Right forelimb (tissue), 1 donor: ENCODE results near the gene DPYD.

Source experiments
- DNase-seq: peaks from one replicate; pipeline ENCODE4 v3.0.0-alpha.2; 2018

The DPYD gene

GRCh38 chr1:97414682-97415312 lies 506.0 kb downstream of the DPYD start:
- DNase-seq: no peak

- DNase-seq: no peak
Observed at GRCh38 chr1:97412737-97413136, 508.1 kb downstream of the DPYD start.

- no peak for DNase-seq
Observed at GRCh38 chr1:97412166-97412565, 508.7 kb downstream of the DPYD start.

DNA sequence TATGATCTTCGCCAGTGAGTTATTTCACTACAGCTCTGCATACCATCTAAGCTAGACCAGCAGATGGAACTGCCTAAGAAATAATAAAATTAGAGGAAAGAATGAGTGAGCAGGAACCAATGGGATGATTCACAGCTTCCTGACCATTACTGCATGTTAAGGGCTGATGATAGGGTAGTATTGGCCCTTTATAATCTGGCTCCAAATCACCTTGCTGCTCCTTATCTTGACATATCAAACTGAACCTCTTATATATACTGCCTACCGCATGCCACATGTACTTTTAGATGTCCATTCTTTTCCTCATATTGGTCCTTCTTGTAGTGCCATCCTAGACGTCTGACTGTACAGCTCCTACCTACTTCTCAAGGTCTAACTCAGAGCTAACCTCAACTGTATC lies 524.4 kb downstream of the DPYD start:
- no peak for DNase-seq

- DNase-seq: no peak
Observed at GRCh38 chr1:97392701-97393100, 528.1 kb downstream of the DPYD start.

- no peak for DNase-seq
Observed at GRCh38 chr1:97385536-97386277, 535.1 kb downstream of the DPYD start.

GRCh38 chr1:97384294-97384968 lies 536.4 kb downstream of the DPYD start:
- DNase-seq: no peak

DNA sequence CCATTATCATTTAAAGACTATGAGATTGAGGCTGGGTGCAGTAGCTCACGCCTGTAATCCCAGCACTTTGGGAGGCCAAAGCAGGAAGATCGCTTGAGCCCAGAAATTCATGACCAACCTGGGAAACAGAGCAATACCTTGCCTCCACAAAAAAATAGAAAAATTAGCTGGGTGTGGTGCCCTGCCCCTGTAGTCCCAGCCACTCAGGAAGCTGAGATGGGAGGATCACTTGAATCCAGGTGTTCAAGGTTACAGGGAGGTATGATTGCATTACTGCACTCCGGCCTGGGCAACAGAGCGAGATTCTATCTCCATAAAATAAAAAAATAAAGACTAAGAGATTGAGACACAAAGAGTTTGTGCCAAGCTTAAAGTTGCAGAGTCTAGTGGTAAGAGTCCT lies 537.0 kb downstream of the DPYD start:
- DNase-seq: no peak

- no peak for DNase-seq
Observed at GRCh38 chr1:97382206-97382605, 538.6 kb downstream of the DPYD start.

- DNase-seq: no peak
Observed at GRCh38 chr1:97379387-97380075, 541.3 kb downstream of the DPYD start.

DNA sequence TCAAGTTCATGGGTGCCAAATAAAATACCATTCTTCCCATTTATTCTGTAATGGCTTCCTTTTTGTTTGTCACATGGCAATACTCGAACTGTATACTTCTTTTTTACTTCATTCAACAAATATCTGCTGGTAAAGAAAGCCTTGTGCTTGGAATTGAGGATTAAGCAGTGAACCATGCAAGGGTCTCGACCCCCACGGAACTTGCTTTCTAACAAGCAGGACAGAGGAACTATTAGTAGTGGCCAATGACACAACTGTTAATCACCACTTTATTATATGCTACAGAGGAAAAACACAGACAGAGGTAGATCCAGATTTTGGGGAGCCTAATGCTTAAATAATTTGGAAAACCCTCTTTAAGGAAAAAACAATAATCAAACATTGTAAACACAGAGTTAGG lies 542.2 kb downstream of the DPYD start:
- DNase-seq: no peak

DNA sequence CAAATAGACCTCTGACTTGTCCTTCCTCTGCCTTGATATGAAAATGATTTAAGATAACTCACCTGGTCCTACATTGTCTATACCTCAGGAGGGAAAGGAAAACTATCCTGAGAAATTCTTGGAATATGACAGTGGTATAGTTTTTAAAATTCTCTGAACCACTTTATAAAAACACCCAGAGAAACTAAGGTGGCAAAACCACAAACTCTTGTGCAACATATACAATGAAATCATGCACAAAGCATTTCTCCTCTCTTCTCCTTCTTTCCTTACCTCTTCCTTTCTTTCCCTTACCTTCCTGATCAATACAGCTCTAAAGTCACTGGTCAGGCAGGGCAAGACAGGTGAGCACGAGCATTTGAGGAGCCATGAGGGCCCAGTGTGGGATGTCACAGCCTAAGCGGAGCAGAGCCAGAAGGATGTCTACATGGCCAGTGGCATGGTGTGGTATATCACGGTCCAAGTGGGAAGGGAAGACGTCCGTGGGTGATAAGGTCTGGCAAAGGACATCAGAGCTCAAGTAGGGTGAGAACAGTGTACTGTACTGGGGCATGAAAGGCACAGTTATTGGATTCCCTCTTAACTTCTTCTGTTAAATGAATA lies 543.3 kb downstream of the DPYD start:
- no peak for DNase-seq

GRCh38 chr1:97373000-97373399 lies 547.8 kb downstream of the DPYD start:
- no peak for DNase-seq

- no peak for DNase-seq
Observed at GRCh38 chr1:97372531-97372930, 548.3 kb downstream of the DPYD start.

GRCh38 chr1:97368296-97368695 lies 552.5 kb downstream of the DPYD start:
- no peak for DNase-seq

DNA sequence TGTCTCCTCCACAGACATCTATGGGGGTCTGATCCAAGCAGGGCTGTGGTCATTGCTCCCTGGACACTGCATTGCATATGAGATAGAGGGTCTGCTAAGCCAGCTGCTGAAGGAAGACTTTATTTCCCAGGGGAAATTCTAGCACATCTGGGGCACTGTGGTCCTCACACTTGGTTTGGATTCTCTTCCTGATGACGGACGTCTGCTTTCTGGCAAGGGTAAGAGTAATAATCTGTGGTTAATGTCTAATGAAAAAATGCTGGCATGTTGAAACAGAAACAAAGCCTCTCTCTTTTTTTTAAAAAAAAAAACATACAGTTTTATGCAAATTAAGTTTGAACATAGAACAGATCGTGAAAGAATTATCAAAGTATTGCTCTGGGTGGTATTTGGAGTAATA lies 553.9 kb downstream of the DPYD start:
- DNase-seq: no peak

DNA sequence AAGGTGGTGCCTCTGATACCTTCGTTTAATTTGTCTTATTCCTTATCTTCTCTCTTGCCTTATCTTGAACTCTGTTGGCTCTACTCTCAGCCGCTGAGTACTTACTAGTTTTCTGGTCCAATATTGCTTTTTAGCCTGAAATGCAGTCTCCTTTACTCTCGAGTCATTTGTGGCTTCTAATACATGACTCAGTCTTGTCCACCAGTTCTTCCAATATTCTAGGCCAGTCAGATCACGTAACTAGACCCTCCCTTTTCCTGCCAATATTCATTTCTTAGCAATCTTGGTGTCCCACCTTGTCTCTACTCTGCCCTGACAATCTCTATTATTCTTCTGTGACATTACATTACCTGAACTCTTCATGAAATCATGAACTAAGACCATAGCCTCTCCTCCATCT lies 555.8 kb downstream of the DPYD start:
- DNase-seq: no peak

GRCh38 chr1:97364086-97364485 lies 556.7 kb downstream of the DPYD start:
- no peak for DNase-seq

- no peak for DNase-seq
Observed at GRCh38 chr1:97356309-97356708, 564.5 kb downstream of the DPYD start.

GRCh38 chr1:97352936-97353382 lies 567.9 kb downstream of the DPYD start:
- no peak for DNase-seq

- DNase-seq: no peak
Observed at GRCh38 chr1:97351846-97352245, 569.0 kb downstream of the DPYD start.

GRCh38 chr1:97350662-97351061 lies 570.2 kb downstream of the DPYD start:
- no peak for DNase-seq

- DNase-seq: no peak
Observed at GRCh38 chr1:97350241-97350640, 570.6 kb downstream of the DPYD start.
